ENCODE measurements around the gene PEX3. TPM values are rescaled to one million over a fixed set of nuclear protein-coding genes. Genes with fewer than 3 reads are reported as not detected.

The PEX3 gene
- polyA plus RNA-seq, 3 donors, result 3.2 to 6.9 (median 5.2) TPM

GRCh38 chr6:143451531-143451930, 926 bp downstream of the PEX3 start:
- intact Hi-C loops (cut with micrococcal nuclease), result loop anchor here in 1 of 2 donors (10.0 kb wide), 1 partner anchor 63 kb away; the partner anchor contains the start of gene FUCA2
- peak overlapping the region; percentile 78 for H3K9ac ChIP-seq (ENCODE audit: insufficient read depth, low read length, poor library complexity, severe bottlenecking)
- no CpG with 5 or more reads among the region's 4 CpGs for WGBS (ENCODE audit: insufficient coverage)

GRCh38 chr6:143457563-143458359, 7.2 kb downstream of the PEX3 start:
- DNase-seq, result no peak
- Histone ChIP-seq H3K79me2 (ENCODE audit: insufficient read depth, low read length) (peaks cover 3% of the 10 kb centered on the region), H3K9me3 (replicated peaks in 1 of 2; ENCODE audit: control insufficient read depth in 1 of 2, insufficient read depth in 1 of 2, low read length in 2 of 2) (no peaks in the 10 kb centered on the region), H3K4me2 (replicated peaks; ENCODE audit: extremely low read depth, low read length, poor library complexity, severe bottlenecking) (no peak overlapping the region), H3K36me3 (replicated peaks in 1 of 2; ENCODE audit: control insufficient read depth in 1 of 2, insufficient read depth in 2 of 2, low read length in 2 of 2) (peaks cover 7 to 13% of the 10 kb centered on the region in 2 donors), H3K9ac (ENCODE audit: insufficient read depth, low read length, poor library complexity, severe bottlenecking) (no peak overlapping the region), H3K27ac (ENCODE audit: low read depth in 1 of 2, low read length in 2 of 2) (no peak overlapping the region), H3K4me3 (replicated peaks in 1 of 3; ENCODE audit: low read depth in 2 of 3, low read length in 3 of 3) (no peak overlapping the region), H3K27me3 (ENCODE audit: control insufficient read depth in 2 of 2, insufficient read depth in 2 of 2, low read length in 2 of 2) (no peaks in the 10 kb centered on the region), H2AFZ (ENCODE audit: insufficient read depth, low read depth, low read length, poor library complexity, severe bottlenecking) (no peak overlapping the region), H4K20me1 (ENCODE audit: insufficient read depth, low read length) (no peaks in the 10 kb centered on the region), H3K4me1 (ENCODE audit: control insufficient read depth in 1 of 2, insufficient read depth in 2 of 2, low read length in 2 of 2) (no peaks in the 10 kb centered on the region)
- Mint-ChIP-seq H3K36me3 (peaks cover 15 to 19% of the 10 kb centered on the region in 2 donors), H3K9me3 (no peaks in the 10 kb centered on the region), H3K27me3 (ENCODE audit: low read depth in 3 of 3) (no peaks in the 10 kb centered on the region), H3K4me3 (no peak overlapping the region), H3K27ac (no peak overlapping the region), H3K4me1 (peaks cover 1% of the 10 kb centered on the region)
- no peak for TF ChIP-seq CTCF (IDR thresholded peaks at IDR 0.05)
- intact Hi-C loops (cut with micrococcal nuclease), result loop anchor here in 1 of 2 donors (10.0 kb wide), 1 partner anchor 57 kb away; the partner anchor contains the start of gene FUCA2
- WGBS (ENCODE audit: insufficient coverage), result no CpG with 5 or more reads among the region's 2 CpGs

More at GRCh38 chr6:143451531-143451930, 926 bp downstream of the PEX3 start:
- H3K27me3 Mint-ChIP-seq (ENCODE audit: low read depth in 3 of 3), result peaks cover 0 to 2% (median 0%) of the 10 kb centered on the region in 3 donors
- H3K4me3 Mint-ChIP-seq, result peak overlapping the region; percentile 97
- Histone ChIP-seq H3K4me1 (ENCODE audit: control insufficient read depth in 1 of 2, insufficient read depth in 2 of 2, low read length in 2 of 2) (peaks cover 14 to 16% of the 10 kb centered on the region in 2 donors), H3K4me3 (replicated peaks in 1 of 3; ENCODE audit: low read depth in 2 of 3, low read length in 3 of 3) (peak overlapping the region; percentile 52 to 90 (median 89)), H2AFZ (ENCODE audit: insufficient read depth, low read depth, low read length, poor library complexity, severe bottlenecking) (peak overlapping the region; percentile 91), H3K79me2 (ENCODE audit: insufficient read depth, low read length) (peaks cover 11% of the 10 kb centered on the region), H3K4me2 (replicated peaks; ENCODE audit: extremely low read depth, low read length, poor library complexity, severe bottlenecking) (peak overlapping the region; percentile 94), H3K27ac (ENCODE audit: low read depth in 1 of 2, low read length in 2 of 2) (peak overlapping the region in 1 of 2 donors; percentile 85), H4K20me1 (ENCODE audit: insufficient read depth, low read length) (no peaks in the 10 kb centered on the region), H3K36me3 (replicated peaks in 1 of 2; ENCODE audit: control insufficient read depth in 1 of 2, insufficient read depth in 2 of 2, low read length in 2 of 2) (no peaks in the 10 kb centered on the region), H3K9me3 (replicated peaks in 1 of 2; ENCODE audit: control insufficient read depth in 1 of 2, insufficient read depth in 1 of 2, low read length in 2 of 2) (no peaks in the 10 kb centered on the region), H3K27me3 (ENCODE audit: control insufficient read depth in 2 of 2, insufficient read depth in 2 of 2, low read length in 2 of 2) (no peaks in the 10 kb centered on the region)
- peaks cover 23% of the 10 kb centered on the region for H3K4me1 Mint-ChIP-seq
- no peak for TF ChIP-seq CTCF (IDR thresholded peaks at IDR 0.05)
- DNase-seq, result peak in 1 of 3 donors; percentile 2
- H3K36me3 Mint-ChIP-seq, result no peaks in the 10 kb centered on the region
- H3K27ac Mint-ChIP-seq, result peak overlapping the region in 6 of 7 donors; percentile 88 to 96 (median 92)
- no peaks in the 10 kb centered on the region for H3K9me3 Mint-ChIP-seq

Data from CD14-positive monocyte (primary cell).